MCF 10A (cell line): ENCODE data around the gene GSG1L. TPM values are rescaled to one million over a fixed set of nuclear protein-coding genes. Genes with fewer than 3 reads are reported as not detected.

Source experiments
- BruUV-seq: library from RNA; stranded (reverse); fragments of 400-500 nt; replicated peaks from 2 replicates; lab custom pipeline; 2021; lab: Mats Ljungman, UMichigan
- CTCF ChIA-PET: fragments of 300-600 bp; sonication (Branson Sonifier 250); formaldehyde crosslinking; extraction: SDS; loops from one replicate; lab custom pipeline; 2021; ENCODE audit warnings: antibody characterized with exemption, inconsistent platforms; lab: Yijun Ruan, JAX
- POLR2A ChIA-PET: fragments of 300-600, 350-650 bp; sonication (Branson Sonifier 250); formaldehyde crosslinking; extraction: SDS; loops from one replicate; lab custom pipeline; 2020; ENCODE audit warnings: antibody characterized with exemption, inconsistent platforms; lab: Yijun Ruan, JAX
- DNase-seq: peaks from one replicate; pipeline ENCODE4 v3.0.0-alpha.2; 2018; ENCODE audit not compliant: unreplicated experiment
- H3K27ac Mint-ChIP-seq: one replicate; pipeline ENCODE4 v1.8.0; 2022; ENCODE audit warnings: mild to moderate bottlenecking, low read depth, mixed read lengths; ENCODE audit not compliant: unreplicated experiment
- H3K27me3 Mint-ChIP-seq: one replicate; pipeline ENCODE4 v1.8.0; 2022; ENCODE audit warnings: mixed read lengths; ENCODE audit not compliant: insufficient read depth, unreplicated experiment
- H3K36me3 Mint-ChIP-seq: one replicate; pipeline ENCODE4 v1.8.0; 2022; ENCODE audit warnings: mild to moderate bottlenecking, moderate library complexity, mixed read lengths; ENCODE audit not compliant: insufficient read depth, unreplicated experiment
- H3K4me1 Mint-ChIP-seq: one replicate; pipeline ENCODE4 v1.8.0; 2022; ENCODE audit warnings: mixed read lengths; ENCODE audit not compliant: insufficient read depth, unreplicated experiment
- H3K4me3 Mint-ChIP-seq: one replicate; pipeline ENCODE4 v1.8.0; 2022; ENCODE audit warnings: mild to moderate bottlenecking, moderate library complexity, mixed read lengths; ENCODE audit not compliant: unreplicated experiment
- H3K9me3 Mint-ChIP-seq: one replicate; pipeline ENCODE4 v1.8.0; 2022; ENCODE audit warnings: mixed read lengths; ENCODE audit not compliant: unreplicated experiment
- CTCF ChIP-seq: fragments of 200-600 bp; IDR thresholded peaks from one replicate; pipeline ENCODE4 v1.8.0; 2022; ENCODE audit warnings: antibody characterized with exemption, mild to moderate bottlenecking; ENCODE audit not compliant: unreplicated experiment
- intact Hi-C: fragments of 100-400 bp; cut with micrococcal nuclease; formaldehyde crosslinking; loops from 2 replicates; pipeline ENCODE4 v1.14.1; 2022
- total RNA-seq: library from RNA; stranded (reverse); gene quantifications from 2 replicates; pipeline ENCODE4 v1.2.3, GENCODE V29; 2022

GSG1L gene
- total RNA-seq, 1 experiment from 2014 or later = not detected

- intact Hi-C loops = no loop called here
- no peak for DNase-seq
- peaks cover 5% of the 10 kb centered on the region for H3K27me3 Mint-ChIP-seq
- H3K4me3 Mint-ChIP-seq = no peak overlapping the region
- H3K36me3 Mint-ChIP-seq = peaks cover 5% of the 10 kb centered on the region
- no TSS peak for BruUV-seq
- no peak overlapping the region for H3K27ac Mint-ChIP-seq
- TF ChIP-seq CTCF = no peak
- no peaks in the 10 kb centered on the region for H3K4me1 Mint-ChIP-seq
- POLR2A ChIA-PET = no interaction called here
- CTCF ChIA-PET = interaction anchor here (1.0 to 1.2 kb wide), 2 partner anchors 27 to 41 kb away, joined by 4 read pairs; no protein-coding TSS in a partner anchor
- no peaks in the 10 kb centered on the region for H3K9me3 Mint-ChIP-seq
Observed at GRCh38 chr16:28042811-28043210, 20.7 kb downstream of the GSG1L start.

GRCh38 chr16:28041615-28042014 is 21.9 kb downstream of the GSG1L start:
- peaks cover 15% of the 10 kb centered on the region for H3K27me3 Mint-ChIP-seq
- H3K36me3 Mint-ChIP-seq = peaks cover 1% of the 10 kb centered on the region
- POLR2A ChIA-PET = no interaction called here
- intact Hi-C loops = no loop called here
- no peak for DNase-seq
- CTCF ChIA-PET = interaction anchor here (0.5 to 1.2 kb wide), 2 partner anchors 43 to 676 kb away, joined by 3 to 4 read pairs; no protein-coding TSS in a partner anchor
- no TSS peak for BruUV-seq
- no peak overlapping the region for H3K4me3 Mint-ChIP-seq
- H3K4me1 Mint-ChIP-seq = no peaks in the 10 kb centered on the region
- H3K9me3 Mint-ChIP-seq = no peaks in the 10 kb centered on the region
- H3K27ac Mint-ChIP-seq = no peak overlapping the region
- no peak for TF ChIP-seq CTCF

GRCh38 chr16:28040039-28040438 is 23.5 kb downstream of the GSG1L start:
- Mint-ChIP-seq H3K4me1 (no peaks in the 10 kb centered on the region), H3K27me3 (peaks cover 22% of the 10 kb centered on the region), H3K27ac (no peak overlapping the region), H3K36me3 (no peaks in the 10 kb centered on the region), H3K9me3 (no peaks in the 10 kb centered on the region), H3K4me3 (no peak overlapping the region)
- ChIA-PET POLR2A (no interaction called here), CTCF (no interaction called here)
- no peak for DNase-seq
- no peak for TF ChIP-seq CTCF
- no TSS peak for BruUV-seq
- intact Hi-C loops = no loop called here

GRCh38 chr16:28039493-28039892 is 24.0 kb downstream of the GSG1L start:
- no TSS peak for BruUV-seq
- Mint-ChIP-seq H3K4me3 (no peak overlapping the region), H3K27me3 (peaks cover 22% of the 10 kb centered on the region), H3K4me1 (no peaks in the 10 kb centered on the region), H3K9me3 (no peaks in the 10 kb centered on the region), H3K36me3 (no peaks in the 10 kb centered on the region), H3K27ac (no peak overlapping the region)
- intact Hi-C loops = no loop called here
- POLR2A ChIA-PET = no interaction called here
- TF ChIP-seq CTCF = no peak
- DNase-seq = no peak
- CTCF ChIA-PET = no interaction called here
